WERI-Rb-1 (cell line): ENCODE measurements around the gene PHF21A.

Source experiments
- DNase-seq: peaks from one replicate; pipeline ENCODE4 v3.0.0-alpha.2; 2020
- H3K27ac ChIP-seq: fragments of 250-450 bp; sonication (Bioruptor Pico); 2 replicates; pipeline ENCODE4 v1.5.1; 2020; ENCODE audit warnings: mild to moderate bottlenecking, moderate library complexity
- H3K27me3 ChIP-seq: fragments of 250-450 bp; sonication (Bioruptor Pico); 2 replicates; pipeline ENCODE4 v1.5.1; 2021; ENCODE audit warnings: mild to moderate bottlenecking, low read depth, moderate library complexity; ENCODE audit not compliant: insufficient read depth, severe bottlenecking
- H3K36me3 ChIP-seq: fragments of 250-450 bp; sonication (Bioruptor Pico); 2 replicates; pipeline ENCODE4 v1.5.1; 2020; ENCODE audit warnings: mild to moderate bottlenecking, moderate library complexity
- H3K4me3 ChIP-seq: 2 replicates; pipeline ENCODE4 v1.5.1; 2011; ENCODE audit warnings: low read depth, mild to moderate bottlenecking, control low read depth, low read length
- H3K9me3 ChIP-seq: fragments of 250-450 bp; sonication (Bioruptor Pico); 2 replicates; pipeline ENCODE4 v1.5.1; 2021; ENCODE audit warnings: mild to moderate bottlenecking, moderate library complexity; ENCODE audit not compliant: severe bottlenecking
- CTCF ChIP-seq: IDR thresholded peaks from 2 replicates; pipeline ENCODE4 v1.5.1; 2011; ENCODE audit warnings: low read depth, mild to moderate bottlenecking, control low read depth, inconsistent platforms, low read length

The PHF21A gene

GRCh38 chr11:45915446-45915845 lies 205.8 kb downstream of the PHF21A start:
- H3K36me3 ChIP-seq, result peaks cover 26% of the 10 kb centered on the region
- H3K4me3 ChIP-seq, result no peak overlapping the region
- no peak for DNase-seq
- H3K27me3 ChIP-seq, result no peaks in the 10 kb centered on the region
- no peaks in the 10 kb centered on the region for H3K9me3 ChIP-seq
- TF ChIP-seq CTCF, result no peak
- H3K27ac ChIP-seq, result no peak overlapping the region

GRCh38 chr11:45913942-45914635 lies 207.2 kb downstream of the PHF21A start:
- Histone ChIP-seq H3K36me3 (peaks cover 29% of the 10 kb centered on the region), H3K4me3 (no peak overlapping the region)
- no peak for DNase-seq

GRCh38 chr11:45913514-45913913 lies 207.7 kb downstream of the PHF21A start:
- no peaks in the 10 kb centered on the region for H3K27me3 ChIP-seq
- no peaks in the 10 kb centered on the region for H3K9me3 ChIP-seq
- no peak for DNase-seq
- TF ChIP-seq CTCF, result no peak
- peaks cover 29% of the 10 kb centered on the region for H3K36me3 ChIP-seq
- H3K4me3 ChIP-seq, result no peak overlapping the region
- H3K27ac ChIP-seq, result no peak overlapping the region

More at GRCh38 chr11:45913942-45914635, 207.2 kb downstream of the PHF21A start:
- no peaks in the 10 kb centered on the region for H3K9me3 ChIP-seq
- H3K27ac ChIP-seq, result no peak overlapping the region
- TF ChIP-seq CTCF, result no peak
- no peaks in the 10 kb centered on the region for H3K27me3 ChIP-seq

- H3K27ac ChIP-seq, result no peak overlapping the region
- no peak for TF ChIP-seq CTCF
- no peaks in the 10 kb centered on the region for H3K9me3 ChIP-seq
- no peaks in the 10 kb centered on the region for H3K27me3 ChIP-seq
- DNase-seq, result no peak
- H3K4me3 ChIP-seq, result no peak overlapping the region
- H3K36me3 ChIP-seq, result peaks cover 36% of the 10 kb centered on the region
These were observed 210.6 kb downstream of the PHF21A start for GRCh38 chr11:45910623-45911022.

GRCh38 chr11:45909594-45910475 lies 211.4 kb downstream of the PHF21A start:
- H3K27ac ChIP-seq, result no peak overlapping the region

More at GRCh38 chr11:45909594-45910475, 211.4 kb downstream of the PHF21A start:
- Histone ChIP-seq H3K36me3 (peaks cover 38% of the 10 kb centered on the region), H3K4me3 (no peak overlapping the region), H3K27me3 (no peaks in the 10 kb centered on the region), H3K9me3 (no peaks in the 10 kb centered on the region)
- DNase-seq, result no peak
- no peak for TF ChIP-seq CTCF
